Subcutaneous adipose tissue (tissue), 4 donors: Measurements from ENCODE around the gene ZNF714. TPM values are rescaled to one million over a fixed set of nuclear protein-coding genes. Genes with fewer than 3 reads are reported as not detected.

Experiments used
- CTCF ChIP-seq: fragments of 450-650 bp; IDR thresholded peaks from one replicate; pipeline ENCODE4 v1.5.1; 2016; ENCODE audit warnings: low read depth, mild to moderate bottlenecking, control low read depth, antibody characterized with exemption, moderate library complexity
- total RNA-seq, 4 donors: library from RNA; depleted of rRNA; stranded (reverse); fragments of >200 nt; gene quantifications; one replicate each; pipeline ENCODE4 v1.1.0, GENCODE V29; 2016

Gene ZNF714
- total RNA-seq, 4 donors from 2014 or later, result 7.1 to 11.5 (median 8.1) TPM

DNA sequence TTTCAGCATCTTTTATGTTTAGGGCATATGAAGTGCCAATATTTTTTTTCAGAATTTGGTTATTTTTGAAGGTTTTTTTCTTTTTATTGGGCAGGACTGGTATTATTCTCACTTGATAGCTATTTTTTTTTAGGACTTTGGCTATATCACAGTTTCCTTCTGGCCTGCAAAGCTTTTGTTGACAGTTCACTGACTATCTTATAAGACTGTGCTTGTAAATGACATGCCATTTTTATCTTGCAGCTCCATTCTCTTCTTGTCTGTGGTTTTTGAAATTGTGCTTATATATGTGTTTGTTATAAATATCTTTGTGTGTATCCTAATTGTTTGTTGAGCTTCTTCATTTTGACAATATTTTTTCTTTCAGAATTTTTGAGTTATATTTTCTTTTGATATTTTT, 33.4 kb downstream of the ZNF714 start:
- no peak for TF ChIP-seq CTCF

- TF ChIP-seq CTCF, result no peak
Observed at GRCh38 chr19:21117041-21117907, 35.3 kb downstream of the ZNF714 start.

- no peak for TF ChIP-seq CTCF
Observed at GRCh38 chr19:21126078-21126477, 44.1 kb downstream of the ZNF714 start.

- no peak for TF ChIP-seq CTCF
Observed at GRCh38 chr19:21127001-21127400, 45.0 kb downstream of the ZNF714 start.

DNA sequence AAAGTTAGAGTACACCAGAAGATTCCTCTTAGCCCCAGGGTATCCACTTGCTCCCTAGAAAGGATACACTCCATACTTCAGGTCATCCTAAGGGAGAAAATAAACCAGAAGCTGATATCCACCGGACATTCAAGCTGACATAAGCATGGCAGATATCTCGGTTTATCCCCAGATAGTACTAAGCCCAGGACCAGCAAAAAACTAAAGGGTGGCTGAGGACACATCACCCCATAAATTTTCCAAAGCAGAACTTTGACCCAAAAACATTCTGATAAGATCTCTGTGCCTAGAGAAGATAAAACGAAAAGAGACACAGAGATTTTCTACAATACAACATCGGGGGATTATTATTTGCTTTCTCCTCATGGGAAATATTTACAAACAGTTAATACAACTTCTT, 45.9 kb downstream of the ZNF714 start:
- no peak for TF ChIP-seq CTCF

GRCh38 chr19:21128901-21129698, 47.1 kb downstream of the ZNF714 start:
- TF ChIP-seq CTCF, result no peak

GRCh38 chr19:21130097-21130775, 48.2 kb downstream of the ZNF714 start:
- no peak for TF ChIP-seq CTCF
